ENCODE data around the gene CRYL1.

CRYL1 gene

DNA sequence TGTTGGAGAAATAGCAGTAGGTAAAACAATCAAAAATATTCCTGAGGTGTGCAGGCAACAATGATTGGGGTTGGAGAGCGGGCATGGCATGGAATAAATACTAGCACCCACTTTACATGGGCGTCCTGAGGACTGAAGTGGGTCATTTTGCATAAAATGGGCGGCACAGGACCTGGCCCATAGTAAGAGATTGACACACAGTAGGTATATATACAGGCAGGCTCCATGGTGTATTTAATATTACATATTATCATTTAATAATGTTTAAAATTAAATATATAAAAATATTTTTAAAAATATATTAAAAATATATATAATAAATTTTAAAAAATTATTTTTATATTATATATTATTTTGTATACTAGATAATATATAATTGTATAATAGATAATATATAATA is 48.3 kb downstream of the CRYL1 start:
- no peak for DNase-seq (ENCODE audit: low read depth)
- no peak overlapping the region for H3K4me3 ChIP-seq (ENCODE audit: low read length)
- TF ChIP-seq, protein P1, sequence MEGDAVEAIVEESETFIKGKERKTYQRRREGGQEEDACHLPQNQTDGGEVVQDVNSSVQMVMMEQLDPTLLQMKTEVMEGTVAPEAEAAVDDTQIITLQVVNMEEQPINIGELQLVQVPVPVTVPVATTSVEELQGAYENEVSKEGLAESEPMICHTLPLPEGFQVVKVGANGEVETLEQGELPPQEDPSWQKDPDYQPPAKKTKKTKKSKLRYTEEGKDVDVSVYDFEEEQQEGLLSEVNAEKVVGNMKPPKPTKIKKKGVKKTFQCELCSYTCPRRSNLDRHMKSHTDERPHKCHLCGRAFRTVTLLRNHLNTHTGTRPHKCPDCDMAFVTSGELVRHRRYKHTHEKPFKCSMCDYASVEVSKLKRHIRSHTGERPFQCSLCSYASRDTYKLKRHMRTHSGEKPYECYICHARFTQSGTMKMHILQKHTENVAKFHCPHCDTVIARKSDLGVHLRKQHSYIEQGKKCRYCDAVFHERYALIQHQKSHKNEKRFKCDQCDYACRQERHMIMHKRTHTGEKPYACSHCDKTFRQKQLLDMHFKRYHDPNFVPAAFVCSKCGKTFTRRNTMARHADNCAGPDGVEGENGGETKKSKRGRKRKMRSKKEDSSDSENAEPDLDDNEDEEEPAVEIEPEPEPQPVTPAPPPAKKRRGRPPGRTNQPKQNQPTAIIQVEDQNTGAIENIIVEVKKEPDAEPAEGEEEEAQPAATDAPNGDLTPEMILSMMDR (conservative IDR thresholded peaks at IDR 0.05; ENCODE audit: low read length): no peak

DNA sequence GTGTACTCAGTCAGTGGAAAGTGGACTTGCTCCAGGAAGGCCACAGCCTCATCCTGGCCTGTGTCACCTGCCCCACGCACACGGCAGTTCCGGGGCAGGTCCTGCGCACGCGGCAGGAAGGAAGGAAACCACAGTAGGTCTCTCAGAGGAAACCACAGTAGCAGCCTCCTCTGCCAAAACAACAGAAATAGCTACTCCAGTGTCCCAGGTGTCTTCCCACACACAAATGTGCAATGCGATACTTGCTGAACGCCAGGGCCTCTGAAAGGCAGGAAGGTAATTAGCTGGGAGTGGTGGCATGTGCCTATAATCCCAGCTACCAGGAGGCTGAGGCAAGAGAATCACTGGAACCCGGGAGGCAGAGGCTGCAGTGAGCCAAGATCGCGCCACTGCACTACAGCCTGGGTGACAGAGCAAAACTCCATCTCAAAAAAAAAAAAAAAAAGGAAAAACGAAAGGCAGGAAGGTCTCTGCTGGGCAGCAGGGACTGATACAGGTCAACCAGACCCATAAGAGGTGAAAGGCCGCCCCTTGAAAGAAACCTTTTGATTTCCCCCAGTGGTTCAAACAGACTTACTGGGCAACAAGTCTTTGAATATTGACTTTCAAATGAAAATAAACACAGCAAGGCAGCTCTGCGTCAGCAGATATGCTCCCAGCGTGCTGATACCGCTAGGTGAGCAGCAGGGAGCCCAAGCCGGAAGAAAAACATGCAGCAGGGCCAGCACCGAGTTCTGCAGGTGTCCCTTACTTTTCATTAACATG is 49.5 kb downstream of the CRYL1 start:
- TF ChIP-seq, protein P1 (conservative IDR thresholded peaks at IDR 0.05; ENCODE audit: low read length): no peak
- H3K4me3 ChIP-seq (ENCODE audit: low read length): no peak overlapping the region

DNA sequence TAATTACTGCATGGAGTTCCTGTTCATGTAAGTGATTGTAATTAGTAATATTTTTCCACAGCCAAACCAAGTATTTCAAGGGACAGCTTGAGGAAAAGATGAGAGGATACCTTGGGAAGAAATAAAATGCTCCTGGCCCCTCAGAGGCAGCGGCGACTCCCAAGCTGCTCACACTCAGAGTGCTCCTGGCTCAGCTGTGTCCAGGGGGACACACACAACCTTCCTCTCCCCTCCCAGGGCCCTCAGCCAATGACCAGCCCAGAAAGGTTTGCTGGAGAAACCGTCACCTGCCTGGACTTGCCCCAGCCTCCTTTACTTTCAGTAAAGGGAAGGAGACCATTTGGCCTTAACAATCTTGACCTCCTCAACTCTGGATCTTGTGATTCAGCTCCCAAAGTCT is 51.1 kb downstream of the CRYL1 start:
- no peak for DNase-seq (ENCODE audit: low read depth)
- no peak overlapping the region for H3K4me3 ChIP-seq (ENCODE audit: low read length)
- TF ChIP-seq, protein P1 (conservative IDR thresholded peaks at IDR 0.05; ENCODE audit: low read length): no peak

More for the DNA sequence above, 49.5 kb downstream of the CRYL1 start:
- DNase-seq (ENCODE audit: low read depth): no peak

DNA sequence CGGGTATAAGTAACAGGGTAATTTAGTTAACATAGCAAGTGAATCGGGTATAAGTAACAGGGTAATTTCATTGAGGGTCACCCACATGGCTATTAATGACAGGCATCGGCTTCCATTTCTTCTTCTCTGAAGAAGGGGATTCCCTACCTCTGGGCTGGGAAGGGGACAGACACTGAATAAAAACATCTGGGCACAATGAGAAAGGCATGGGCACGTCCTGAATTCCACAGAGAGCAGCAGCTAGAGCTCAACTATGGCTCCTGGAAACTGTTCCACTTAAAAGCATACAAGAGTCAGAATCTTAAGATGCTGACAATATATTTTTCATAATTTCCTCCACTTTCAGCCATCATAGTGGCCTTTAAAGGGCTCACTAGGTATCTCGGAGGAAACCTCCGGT is 51.8 kb downstream of the CRYL1 start:
- no peak for DNase-seq (ENCODE audit: low read depth)
- TF ChIP-seq, protein P1 (conservative IDR thresholded peaks at IDR 0.05; ENCODE audit: low read length): no peak
- H3K4me3 ChIP-seq (ENCODE audit: low read length): no peak overlapping the region

DNA sequence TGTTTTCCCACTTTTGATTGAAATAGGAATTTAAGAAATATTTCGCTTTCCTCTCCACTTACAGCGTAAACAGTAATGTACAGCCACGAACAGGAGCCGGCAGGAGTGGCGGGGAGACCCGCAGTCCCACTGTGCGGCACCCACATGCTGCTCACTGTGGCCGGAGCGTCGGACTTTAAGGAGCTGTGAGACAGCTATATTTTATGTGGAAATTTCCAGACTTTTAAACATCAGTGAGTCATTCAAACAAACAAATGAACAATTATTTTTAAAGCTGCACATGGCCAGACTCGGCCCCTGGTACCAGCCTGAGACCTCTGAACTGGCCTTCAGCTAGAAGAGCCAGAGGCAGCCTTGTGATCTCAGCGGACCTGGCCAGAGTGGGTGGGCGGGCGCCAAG is 52.5 kb downstream of the CRYL1 start:
- no peak overlapping the region for H3K4me3 ChIP-seq (ENCODE audit: low read length)
- no peak for DNase-seq (ENCODE audit: low read depth)
- TF ChIP-seq, protein P1 (conservative IDR thresholded peaks at IDR 0.05; ENCODE audit: low read length): no peak

DNA sequence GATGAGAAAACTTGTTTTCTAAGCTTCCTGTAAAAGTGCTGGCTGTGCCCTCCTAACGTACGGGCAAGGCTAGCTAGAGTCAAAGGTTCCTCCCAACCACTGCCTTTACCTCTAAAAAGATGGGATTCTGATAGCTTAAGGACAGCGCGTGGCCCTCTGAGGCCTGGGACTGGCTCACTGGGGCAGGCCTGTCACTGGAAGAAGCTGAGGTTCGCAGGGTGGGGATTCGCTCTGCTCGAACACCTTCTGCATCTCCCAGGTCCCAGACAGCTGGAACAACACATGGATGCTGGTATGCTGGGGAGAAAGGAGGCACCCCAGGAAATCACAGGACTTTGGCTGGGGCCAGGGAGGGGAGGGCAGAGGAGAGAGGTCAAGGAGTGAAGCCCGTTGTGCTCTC is 53.1 kb downstream of the CRYL1 start:
- H3K4me3 ChIP-seq (ENCODE audit: low read length): no peak overlapping the region
- TF ChIP-seq, protein P1 (conservative IDR thresholded peaks at IDR 0.05; ENCODE audit: low read length): no peak
- no peak for DNase-seq (ENCODE audit: low read depth)

DNA sequence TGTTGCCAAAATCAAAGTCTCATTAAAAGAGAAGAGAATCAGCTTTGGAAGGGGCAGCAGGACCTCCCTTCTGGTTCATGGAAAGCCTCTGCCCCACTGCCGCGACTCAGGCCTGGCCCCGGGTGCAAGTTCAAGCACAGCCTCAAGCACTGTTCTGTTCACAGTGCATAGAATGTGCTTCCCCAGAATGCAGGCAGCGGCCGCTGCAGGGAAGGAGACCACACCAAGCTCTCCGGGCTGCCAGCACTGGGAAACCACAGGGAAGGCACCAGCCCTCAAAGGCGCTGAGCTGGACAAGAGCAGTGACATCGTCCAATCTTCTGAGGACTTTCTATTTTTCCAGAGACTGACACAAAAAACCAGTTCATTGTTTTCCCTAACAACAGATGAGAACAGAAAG is 55.5 kb downstream of the CRYL1 start:
- no peak for DNase-seq (ENCODE audit: low read depth)
- TF ChIP-seq, protein P1 (conservative IDR thresholded peaks at IDR 0.05; ENCODE audit: low read length): no peak
- no peak overlapping the region for H3K4me3 ChIP-seq (ENCODE audit: low read length)
